ENCODE data around the gene MMRN2.

Gene MMRN2

DNA sequence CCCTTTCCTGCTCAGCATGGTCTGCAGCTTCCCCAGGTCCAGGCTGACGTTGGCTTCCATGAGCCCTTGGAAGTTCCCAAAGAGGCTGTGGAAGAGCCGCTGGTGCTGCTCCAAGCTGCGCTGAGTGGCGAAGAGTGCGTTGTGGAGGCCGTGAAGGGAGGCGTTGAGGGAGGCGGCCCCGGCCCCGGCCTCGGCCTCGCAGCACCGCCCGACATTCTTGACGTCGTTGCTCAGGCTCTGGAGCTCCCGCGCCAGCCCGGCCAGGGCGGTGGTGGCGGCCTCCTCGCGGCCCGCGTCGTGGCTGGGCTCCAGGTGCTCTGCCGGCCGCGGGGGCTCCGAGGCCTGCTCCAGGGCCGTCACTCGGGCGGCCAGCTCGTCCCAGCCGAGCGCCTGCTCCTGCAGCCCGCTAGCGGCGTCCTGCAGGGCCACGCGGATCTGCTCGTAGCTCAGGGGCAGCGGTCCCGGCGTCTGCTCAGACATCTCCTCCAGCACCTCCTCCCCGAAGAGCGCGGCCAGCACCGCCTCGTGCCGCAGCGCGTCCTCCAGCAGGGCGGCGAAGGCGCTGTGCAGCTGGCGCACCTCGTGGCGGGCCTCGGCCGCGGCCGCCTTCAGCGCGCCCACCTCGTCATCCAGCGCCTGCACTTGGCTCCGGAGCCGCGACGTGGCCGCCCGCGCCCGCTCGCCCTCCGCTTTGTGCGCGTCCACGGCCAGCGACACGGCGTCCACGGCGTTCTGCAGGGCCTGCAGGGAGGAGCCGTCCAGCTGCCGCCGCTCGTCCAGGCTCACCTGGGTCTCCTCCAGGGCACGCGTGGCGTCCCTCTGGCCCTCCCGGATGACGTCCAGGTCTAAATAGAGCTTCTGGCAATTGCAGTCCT lies 14.7 kb downstream of the MMRN2 start:
- Histone ChIP-seq H3K27ac (replicated peaks; ENCODE audit: low read length) (no peak overlapping the region), H3K9me3 (replicated peaks in 1 of 2; ENCODE audit: control insufficient read depth in 2 of 2, insufficient read depth in 1 of 2, low read depth in 1 of 2, low read length in 2 of 2) (peaks cover 0 to 2% of the 10 kb centered on the region in 2 donors), H2BK5ac (ENCODE audit: low read length) (no peak overlapping the region), H3K18ac (ENCODE audit: low read length) (no peak overlapping the region), H3K4ac (ENCODE audit: low read length) (no peak overlapping the region), H2BK12ac (ENCODE audit: low read length) (no peak overlapping the region), H3K23ac (ENCODE audit: low read depth, low read length, poor library complexity) (no peak overlapping the region), H3K4me2 (ENCODE audit: insufficient read depth, low read length, poor library complexity, severe bottlenecking) (no peak overlapping the region), H2BK15ac (ENCODE audit: low read length) (peak overlapping the region; percentile 30), H4K8ac (ENCODE audit: low read depth, low read length) (no peak overlapping the region), H3K14ac (ENCODE audit: low read length) (no peak overlapping the region), H2AK5ac (ENCODE audit: low read depth, low read length) (no peak overlapping the region), H3K4me3 (ENCODE audit: low read length in 2 of 2) (no peak overlapping the region), H3K36me3 (replicated peaks in 1 of 2; ENCODE audit: control insufficient read depth in 2 of 2, insufficient read depth in 2 of 2, low read length in 2 of 2) (peaks cover 0 to 2% of the 10 kb centered on the region in 2 donors), H2AFZ (ENCODE audit: low read length) (no peak overlapping the region), H3K9ac (ENCODE audit: low read depth, low read length, poor library complexity) (peak overlapping the region; percentile 30), H2BK120ac (ENCODE audit: low read depth, low read length) (no peak overlapping the region), H3K27me3 (ENCODE audit: control insufficient read depth in 3 of 3, insufficient read depth in 3 of 3, low read depth in 1 of 3, low read length in 3 of 3) (peaks cover 0 to 2% (median 0%) of the 10 kb centered on the region in 3 experiments), H3K4me1 (ENCODE audit: control insufficient read depth in 2 of 2, insufficient read depth in 1 of 2, low read depth in 1 of 2, low read length in 2 of 2) (peaks cover 0 to 3% of the 10 kb centered on the region in 2 donors), H3K79me1 (ENCODE audit: low read depth, low read length) (no peaks in the 10 kb centered on the region), H4K91ac (ENCODE audit: low read depth, low read length, poor library complexity) (no peak overlapping the region)
- WGBS, 2 donors (ENCODE audit: extremely low coverage in 2 of 2, insufficient read length in 2 of 2, insufficient replicate concordance in 1 of 2) = no CpG with 5 or more reads among the region's 94 CpGs
- DNase-seq (ENCODE audit: low spot score) = no peak

DNA sequence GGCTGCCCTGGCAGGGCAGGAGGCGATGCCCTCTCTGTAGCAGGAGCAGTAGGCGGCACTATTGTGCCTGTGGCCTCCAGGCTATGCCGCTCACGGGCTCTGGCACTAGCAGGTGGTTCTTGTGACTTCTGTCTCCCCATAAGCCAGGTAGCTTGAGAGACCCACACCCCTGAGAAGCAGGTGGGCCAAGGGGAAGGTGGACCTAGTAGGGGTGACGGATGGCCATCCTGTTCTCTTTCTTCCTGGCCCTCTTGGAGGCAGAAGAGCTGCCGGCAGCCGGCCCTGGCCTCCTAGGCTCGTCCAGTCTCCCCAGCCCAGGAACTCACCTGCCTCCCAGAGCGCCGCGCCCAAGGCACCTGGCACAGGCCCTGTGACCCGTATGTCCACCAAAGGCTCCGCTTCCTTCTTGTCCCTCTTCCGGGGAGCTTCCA lies 15.4 kb downstream of the MMRN2 start:
- Histone ChIP-seq H2AFZ (ENCODE audit: low read length) (no peak overlapping the region), H3K4me3 (ENCODE audit: low read length in 2 of 2) (no peak overlapping the region), H3K23ac (ENCODE audit: low read depth, low read length, poor library complexity) (no peak overlapping the region), H3K4me2 (ENCODE audit: insufficient read depth, low read length, poor library complexity, severe bottlenecking) (no peak overlapping the region), H3K27me3 (ENCODE audit: control insufficient read depth in 3 of 3, insufficient read depth in 3 of 3, low read depth in 1 of 3, low read length in 3 of 3) (peaks cover 0 to 2% (median 0%) of the 10 kb centered on the region in 3 experiments), H2BK12ac (ENCODE audit: low read length) (no peak overlapping the region), H3K9me3 (replicated peaks in 1 of 2; ENCODE audit: control insufficient read depth in 2 of 2, insufficient read depth in 1 of 2, low read depth in 1 of 2, low read length in 2 of 2) (peaks cover 0 to 2% of the 10 kb centered on the region in 2 donors), H2AK5ac (ENCODE audit: low read depth, low read length) (peak overlapping the region; percentile 94), H4K8ac (ENCODE audit: low read depth, low read length) (no peak overlapping the region), H2BK15ac (ENCODE audit: low read length) (no peak overlapping the region), H3K18ac (ENCODE audit: low read length) (no peak overlapping the region), H3K14ac (ENCODE audit: low read length) (no peak overlapping the region), H3K4ac (ENCODE audit: low read length) (no peak overlapping the region), H3K4me1 (ENCODE audit: control insufficient read depth in 2 of 2, insufficient read depth in 1 of 2, low read depth in 1 of 2, low read length in 2 of 2) (peaks cover 0 to 3% of the 10 kb centered on the region in 2 donors), H3K27ac (replicated peaks; ENCODE audit: low read length) (no peak overlapping the region), H3K79me1 (ENCODE audit: low read depth, low read length) (no peaks in the 10 kb centered on the region), H2BK120ac (ENCODE audit: low read depth, low read length) (no peak overlapping the region), H4K91ac (ENCODE audit: low read depth, low read length, poor library complexity) (no peak overlapping the region), H2BK5ac (ENCODE audit: low read length) (no peak overlapping the region), H3K36me3 (replicated peaks in 1 of 2; ENCODE audit: control insufficient read depth in 2 of 2, insufficient read depth in 2 of 2, low read length in 2 of 2) (peaks cover 0 to 2% of the 10 kb centered on the region in 2 donors), H3K9ac (ENCODE audit: low read depth, low read length, poor library complexity) (no peak overlapping the region)
- no peak for DNase-seq (ENCODE audit: low spot score)
- no CpG with 5 or more reads among the region's 14 CpGs for WGBS, 2 donors (ENCODE audit: extremely low coverage in 2 of 2, insufficient read length in 2 of 2, insufficient replicate concordance in 1 of 2)

DNA sequence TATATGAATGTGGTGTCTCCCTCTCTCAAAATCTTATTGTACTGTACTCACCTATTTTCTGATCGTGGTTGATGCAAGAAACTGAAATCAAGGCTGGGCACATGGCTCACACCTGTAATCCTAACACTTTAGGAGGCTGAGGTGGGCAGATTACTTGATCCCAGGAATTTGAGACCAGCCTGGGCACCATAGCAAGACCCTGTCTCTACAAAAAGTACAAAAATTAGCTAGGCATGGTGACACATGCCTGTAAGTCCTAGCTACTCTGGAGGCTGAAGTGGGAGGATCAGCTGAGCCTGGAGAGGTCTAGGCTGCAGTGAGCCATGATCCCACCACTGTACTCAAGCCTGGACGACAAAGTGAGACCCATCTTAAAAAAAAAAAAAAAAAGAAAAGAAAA lies 16.0 kb downstream of the MMRN2 start:
- Histone ChIP-seq H3K9ac (ENCODE audit: low read depth, low read length, poor library complexity) (no peak overlapping the region), H3K4me2 (ENCODE audit: insufficient read depth, low read length, poor library complexity, severe bottlenecking) (no peak overlapping the region)
- no CpG with 5 or more reads among the region's 2 CpGs for WGBS, 2 donors (ENCODE audit: extremely low coverage in 2 of 2, insufficient read length in 2 of 2, insufficient replicate concordance in 1 of 2)

DNA sequence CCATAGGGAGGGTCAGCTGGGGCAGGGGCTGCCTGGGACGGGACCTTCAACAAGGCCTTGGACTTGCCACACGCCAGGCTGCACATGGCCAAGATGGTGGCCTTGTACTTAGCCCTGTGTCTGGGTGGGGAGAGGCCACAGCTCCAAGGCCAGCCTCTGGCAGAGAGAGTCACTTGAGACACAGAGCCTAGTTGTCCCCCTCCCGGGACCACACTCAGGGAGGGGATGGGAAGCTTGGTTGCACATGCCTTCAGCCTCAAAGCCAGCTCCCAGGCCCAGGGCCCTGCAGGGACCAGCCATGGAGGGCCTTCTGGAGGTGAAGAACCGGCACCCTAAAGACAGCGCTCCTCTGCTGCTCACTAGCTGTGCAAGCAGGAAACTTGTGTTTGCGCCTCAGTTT lies 16.7 kb downstream of the MMRN2 start:
- no peak overlapping the region for H3K4me3 ChIP-seq (ENCODE audit: low read length in 2 of 2)
- H3K4me2 ChIP-seq (ENCODE audit: insufficient read depth, low read length, poor library complexity, severe bottlenecking) = no peak overlapping the region
- H3K9ac ChIP-seq (ENCODE audit: low read depth, low read length, poor library complexity) = no peak overlapping the region
- no peak overlapping the region for H2BK120ac ChIP-seq (ENCODE audit: low read depth, low read length)
- no peak overlapping the region for H4K91ac ChIP-seq (ENCODE audit: low read depth, low read length, poor library complexity)
- H3K27ac ChIP-seq (replicated peaks; ENCODE audit: low read length) = no peak overlapping the region
- peaks cover 0 to 2% of the 10 kb centered on the region in 2 donors for H3K36me3 ChIP-seq (replicated peaks in 1 of 2; ENCODE audit: control insufficient read depth in 2 of 2, insufficient read depth in 2 of 2, low read length in 2 of 2)
- WGBS, 2 donors (ENCODE audit: extremely low coverage in 2 of 2, insufficient read length in 2 of 2, insufficient replicate concordance in 1 of 2) = no CpG with 5 or more reads among the region's 6 CpGs
- peak overlapping the region; percentile 4 for H2AK5ac ChIP-seq (ENCODE audit: low read depth, low read length)
- no peak overlapping the region for H3K18ac ChIP-seq (ENCODE audit: low read length)
- no peak overlapping the region for H2BK12ac ChIP-seq (ENCODE audit: low read length)
- no peak overlapping the region for H2AFZ ChIP-seq (ENCODE audit: low read length)
- H3K4ac ChIP-seq (ENCODE audit: low read length) = no peak overlapping the region
- H4K8ac ChIP-seq (ENCODE audit: low read depth, low read length) = no peak overlapping the region
- no peak for DNase-seq (ENCODE audit: low spot score)
- H3K27me3 ChIP-seq (ENCODE audit: control insufficient read depth in 3 of 3, insufficient read depth in 3 of 3, low read depth in 1 of 3, low read length in 3 of 3) = peaks cover 0 to 2% (median 0%) of the 10 kb centered on the region in 3 experiments
- H3K14ac ChIP-seq (ENCODE audit: low read length) = no peak overlapping the region
- peaks cover 0 to 2% of the 10 kb centered on the region in 2 donors for H3K9me3 ChIP-seq (replicated peaks in 1 of 2; ENCODE audit: control insufficient read depth in 2 of 2, insufficient read depth in 1 of 2, low read depth in 1 of 2, low read length in 2 of 2)
- H2BK5ac ChIP-seq (ENCODE audit: low read length) = no peak overlapping the region
- H3K4me1 ChIP-seq (ENCODE audit: control insufficient read depth in 2 of 2, insufficient read depth in 1 of 2, low read depth in 1 of 2, low read length in 2 of 2) = peaks cover 0 to under 1% of the 10 kb centered on the region in 2 donors
- H2BK15ac ChIP-seq (ENCODE audit: low read length) = no peak overlapping the region
- H3K79me1 ChIP-seq (ENCODE audit: low read depth, low read length) = no peaks in the 10 kb centered on the region
- H3K23ac ChIP-seq (ENCODE audit: low read depth, low read length, poor library complexity) = no peak overlapping the region

More for the DNA sequence above, 16.0 kb downstream of the MMRN2 start:
- H2BK12ac ChIP-seq (ENCODE audit: low read length) = no peak overlapping the region
- no peak overlapping the region for H2AK5ac ChIP-seq (ENCODE audit: low read depth, low read length)
- H3K79me1 ChIP-seq (ENCODE audit: low read depth, low read length) = no peaks in the 10 kb centered on the region
- peaks cover 0 to 3% of the 10 kb centered on the region in 2 donors for H3K4me1 ChIP-seq (ENCODE audit: control insufficient read depth in 2 of 2, insufficient read depth in 1 of 2, low read depth in 1 of 2, low read length in 2 of 2)
- no peak overlapping the region for H4K91ac ChIP-seq (ENCODE audit: low read depth, low read length, poor library complexity)
- no peak overlapping the region for H4K8ac ChIP-seq (ENCODE audit: low read depth, low read length)
- H3K27ac ChIP-seq (replicated peaks; ENCODE audit: low read length) = no peak overlapping the region
- H3K4me3 ChIP-seq (ENCODE audit: low read length in 2 of 2) = no peak overlapping the region
- H2BK15ac ChIP-seq (ENCODE audit: low read length) = no peak overlapping the region
- H3K23ac ChIP-seq (ENCODE audit: low read depth, low read length, poor library complexity) = no peak overlapping the region
- no peak overlapping the region for H2AFZ ChIP-seq (ENCODE audit: low read length)
- no peak overlapping the region for H2BK120ac ChIP-seq (ENCODE audit: low read depth, low read length)
- peaks cover 0 to 2% (median 0%) of the 10 kb centered on the region in 3 experiments for H3K27me3 ChIP-seq (ENCODE audit: control insufficient read depth in 3 of 3, insufficient read depth in 3 of 3, low read depth in 1 of 3, low read length in 3 of 3)
- no peak overlapping the region for H3K18ac ChIP-seq (ENCODE audit: low read length)
- no peak for DNase-seq (ENCODE audit: low spot score)
- no peak overlapping the region for H3K4ac ChIP-seq (ENCODE audit: low read length)
- H3K9me3 ChIP-seq (replicated peaks in 1 of 2; ENCODE audit: control insufficient read depth in 2 of 2, insufficient read depth in 1 of 2, low read depth in 1 of 2, low read length in 2 of 2) = peaks cover 0 to 2% of the 10 kb centered on the region in 2 donors
- no peak overlapping the region for H3K14ac ChIP-seq (ENCODE audit: low read length)
- no peak overlapping the region for H2BK5ac ChIP-seq (ENCODE audit: low read length)
- peaks cover 0 to 2% of the 10 kb centered on the region in 2 donors for H3K36me3 ChIP-seq (replicated peaks in 1 of 2; ENCODE audit: control insufficient read depth in 2 of 2, insufficient read depth in 2 of 2, low read length in 2 of 2)

All from neuronal stem cell (in vitro differentiated cells).